ENCODE data around the gene RFNG. TPM values are rescaled to one million over a fixed set of nuclear protein-coding genes. Genes with fewer than 3 reads are reported as not detected.

The RFNG gene
- total RNA-seq, 1 donor from 2014 or later: 26.8 TPM

DNA sequence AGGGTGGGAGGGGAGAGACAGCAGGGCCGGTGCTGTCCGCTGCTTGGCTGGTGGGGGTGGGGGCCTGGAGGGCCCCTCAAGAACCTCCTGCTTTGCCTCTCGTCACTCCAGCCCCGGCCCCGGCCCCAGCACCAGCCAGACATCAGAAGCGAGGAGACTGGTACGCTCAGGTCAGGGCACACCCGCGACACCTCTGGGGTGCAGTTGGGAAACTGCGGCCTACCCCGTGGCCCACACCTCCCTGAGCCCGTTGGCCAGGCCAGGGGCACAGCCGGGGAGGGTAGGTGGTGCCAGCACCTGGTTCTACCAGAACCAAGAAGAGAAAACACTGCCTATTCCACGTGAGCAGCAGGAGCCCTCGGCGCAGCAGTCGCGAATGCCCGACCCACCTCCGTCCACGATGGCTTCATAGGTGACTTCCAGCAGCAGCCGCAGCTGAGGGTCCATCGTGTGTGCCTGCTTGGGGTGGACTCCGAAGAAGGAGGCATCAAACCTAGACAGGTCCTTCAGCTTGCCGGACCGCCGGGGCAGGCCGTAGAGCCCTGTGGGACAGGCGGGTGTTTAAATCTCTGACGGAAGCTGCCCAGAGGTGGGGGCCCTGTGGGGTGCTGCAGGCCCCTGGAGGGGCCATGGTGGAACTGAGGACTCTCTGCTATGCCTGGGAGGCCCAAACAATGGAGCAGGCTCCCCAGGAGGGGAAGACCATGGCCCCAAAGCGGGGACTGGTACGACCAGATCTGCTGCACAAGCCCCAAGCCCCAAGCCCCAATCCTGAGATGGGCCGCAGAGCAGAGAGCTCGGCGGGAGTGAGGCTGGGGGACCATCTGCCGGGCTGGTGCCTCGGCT lies 43.5 kb upstream of the RFNG start:
- Mint-ChIP-seq H3K27me3 (ENCODE audit: insufficient read depth) (no peaks in the 10 kb centered on the region), H3K4me1 (ENCODE audit: low read depth) (no peaks in the 10 kb centered on the region), H3K4me3 (peak overlapping the region; percentile 81), H3K9me3 (no peaks in the 10 kb centered on the region), H3K36me3 (ENCODE audit: low read depth) (peaks cover 11% of the 10 kb centered on the region), H3K27ac (no peak overlapping the region)
- DNase-seq (ENCODE audit: low spot score): no peak
- intact Hi-C loops (cut with micrococcal nuclease): loop anchor here (5.0 kb wide), 1 partner anchor 43 kb away; the partner anchor contains the start of genes GPS1 and RFNG

DNA sequence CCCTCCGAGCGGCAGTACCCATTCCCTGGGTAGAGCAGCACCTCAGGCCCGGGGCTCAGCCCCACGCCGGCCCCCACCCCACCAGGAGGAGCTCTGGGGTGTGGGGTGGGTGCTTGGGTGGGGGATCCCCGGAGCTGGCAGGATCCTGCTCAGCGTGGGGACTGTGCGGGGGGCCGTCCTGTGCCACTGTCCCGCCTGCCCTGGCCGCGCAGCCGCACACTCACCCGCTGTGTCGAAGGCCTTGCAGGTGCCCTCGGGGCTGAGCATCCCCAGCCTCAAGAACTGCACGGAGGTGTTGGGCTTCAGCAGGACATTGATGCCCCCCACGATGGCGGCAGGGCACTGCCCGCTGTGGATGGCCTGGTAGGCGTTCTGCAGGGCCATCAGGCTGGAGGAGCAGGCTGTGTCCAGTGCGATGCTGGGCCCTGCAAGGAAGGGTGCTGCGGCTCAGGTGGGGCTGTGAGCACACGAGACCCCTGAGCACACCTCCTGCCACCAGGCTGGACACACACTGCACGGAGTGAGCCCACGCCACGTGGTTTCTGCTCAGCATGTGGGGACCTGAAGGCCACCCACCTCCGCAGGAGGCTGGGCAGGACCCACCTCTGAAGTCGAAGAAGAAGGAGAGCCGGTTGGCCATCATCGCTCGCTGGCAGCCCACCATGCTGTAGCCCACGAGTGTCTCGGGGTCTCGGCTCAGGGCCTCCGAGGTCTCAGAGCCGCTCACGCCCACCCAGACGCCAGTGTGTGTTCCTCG lies 41.6 kb upstream of the RFNG start:
- Mint-ChIP-seq H3K4me1 (ENCODE audit: low read depth) (no peaks in the 10 kb centered on the region), H3K27ac (no peak overlapping the region), H3K4me3 (no peak overlapping the region), H3K27me3 (ENCODE audit: insufficient read depth) (no peaks in the 10 kb centered on the region), H3K36me3 (ENCODE audit: low read depth) (peaks cover 15% of the 10 kb centered on the region), H3K9me3 (no peaks in the 10 kb centered on the region)
- no peak for DNase-seq (ENCODE audit: low spot score)
- intact Hi-C loops (cut with micrococcal nuclease): no loop called here

DNA sequence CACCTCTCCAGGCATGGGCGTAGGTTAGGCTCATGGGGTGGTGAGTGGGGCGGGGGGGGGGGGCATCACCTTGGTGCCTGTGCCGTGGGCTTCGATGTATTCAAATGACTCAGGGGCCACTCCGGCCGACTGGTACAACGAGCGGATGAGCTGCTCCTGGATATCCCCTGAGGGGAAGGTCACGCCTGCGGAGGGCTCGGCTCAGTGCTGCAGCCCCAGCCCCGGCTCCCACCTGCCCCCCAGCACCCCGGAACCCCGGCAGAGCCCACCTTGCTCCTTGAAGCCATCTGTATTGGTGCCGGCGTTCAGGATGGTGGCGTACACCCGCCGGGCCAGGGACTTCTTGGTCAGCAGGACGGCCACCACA lies 41.0 kb upstream of the RFNG start:
- Mint-ChIP-seq H3K36me3 (ENCODE audit: low read depth) (peaks cover 17% of the 10 kb centered on the region), H3K4me3 (no peak overlapping the region), H3K9me3 (no peaks in the 10 kb centered on the region), H3K27ac (no peak overlapping the region), H3K4me1 (ENCODE audit: low read depth) (no peaks in the 10 kb centered on the region), H3K27me3 (ENCODE audit: insufficient read depth) (no peaks in the 10 kb centered on the region)
- intact Hi-C loops (cut with micrococcal nuclease): no loop called here
- no peak for DNase-seq (ENCODE audit: low spot score)

DNA sequence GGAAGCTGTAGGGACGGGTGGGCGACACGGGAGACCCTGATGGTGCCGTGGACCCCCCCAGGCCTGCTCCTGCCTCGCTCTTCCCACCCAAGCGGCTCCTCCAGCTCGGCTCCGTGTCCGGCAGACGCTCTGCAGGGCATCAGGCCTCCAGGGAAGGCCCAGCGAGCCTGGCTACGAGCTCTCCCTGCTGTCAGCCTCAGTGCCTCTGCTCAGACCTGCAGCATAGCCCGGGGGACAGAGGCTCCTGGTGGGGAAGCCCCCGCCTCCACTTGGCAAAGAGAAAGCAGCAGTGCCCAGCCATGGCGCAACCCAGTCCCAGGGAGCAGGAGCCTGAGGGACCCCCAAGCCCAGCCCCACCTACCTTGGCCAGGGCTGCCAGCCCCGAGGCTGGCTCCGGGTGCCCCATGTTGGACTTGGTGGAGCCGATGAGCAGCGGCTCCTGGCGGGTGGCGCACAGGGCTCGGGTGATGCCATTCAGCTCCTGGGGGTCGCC lies 40.5 kb upstream of the RFNG start:
- intact Hi-C loops (cut with micrococcal nuclease): no loop called here
- peaks cover 17% of the 10 kb centered on the region for H3K36me3 Mint-ChIP-seq (ENCODE audit: low read depth)
- no peaks in the 10 kb centered on the region for H3K4me1 Mint-ChIP-seq (ENCODE audit: low read depth)
- H3K27me3 Mint-ChIP-seq (ENCODE audit: insufficient read depth): no peaks in the 10 kb centered on the region
- H3K9me3 Mint-ChIP-seq: no peaks in the 10 kb centered on the region
- H3K4me3 Mint-ChIP-seq: no peak overlapping the region
- DNase-seq (ENCODE audit: low spot score): no peak
- H3K27ac Mint-ChIP-seq: no peak overlapping the region

DNA sequence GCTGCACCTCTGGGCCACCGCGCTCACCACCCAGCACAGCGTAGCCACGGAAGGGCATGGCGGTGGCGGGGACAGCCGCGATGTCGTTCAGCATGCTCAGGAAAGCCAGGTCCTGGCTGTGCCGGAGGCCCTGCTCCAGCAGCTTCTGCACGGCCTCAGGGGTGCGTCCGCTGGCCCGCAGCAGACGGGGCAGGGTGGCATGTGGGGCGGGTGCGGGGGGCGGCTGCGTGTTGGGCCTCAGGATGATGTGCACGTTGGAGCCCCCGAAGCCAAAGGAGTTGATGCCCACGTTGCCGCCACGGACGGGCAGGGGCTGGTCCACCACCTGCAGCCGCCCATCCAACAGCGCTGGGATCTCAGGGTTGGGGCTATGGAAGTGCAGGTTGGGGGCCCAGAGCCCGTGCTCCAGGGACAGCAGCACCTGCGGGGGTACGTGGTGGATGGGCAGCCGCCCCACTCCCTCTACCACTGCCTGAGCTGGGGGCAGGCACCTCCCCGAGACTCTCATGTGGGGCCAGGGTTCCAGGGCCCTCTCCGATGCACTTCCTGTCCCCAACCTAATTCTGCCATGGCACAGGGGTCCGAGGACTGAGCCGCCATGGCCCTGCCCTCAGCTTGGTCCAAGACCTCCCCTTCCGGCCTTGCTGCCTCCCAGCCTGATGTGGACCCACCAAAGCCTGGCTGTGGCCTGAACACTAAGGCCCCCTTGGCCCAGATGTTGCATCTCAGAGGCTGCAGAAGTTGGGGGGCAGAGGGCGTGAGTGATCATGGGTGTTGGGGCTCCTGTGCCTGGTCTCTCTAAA lies 39.9 kb upstream of the RFNG start:
- intact Hi-C loops (cut with micrococcal nuclease): no loop called here
- no peak for DNase-seq (ENCODE audit: low spot score)
- Mint-ChIP-seq H3K27ac (no peak overlapping the region), H3K27me3 (ENCODE audit: insufficient read depth) (no peaks in the 10 kb centered on the region), H3K4me1 (ENCODE audit: low read depth) (no peaks in the 10 kb centered on the region), H3K36me3 (ENCODE audit: low read depth) (peaks cover 17% of the 10 kb centered on the region), H3K4me3 (no peak overlapping the region), H3K9me3 (no peaks in the 10 kb centered on the region)

DNA sequence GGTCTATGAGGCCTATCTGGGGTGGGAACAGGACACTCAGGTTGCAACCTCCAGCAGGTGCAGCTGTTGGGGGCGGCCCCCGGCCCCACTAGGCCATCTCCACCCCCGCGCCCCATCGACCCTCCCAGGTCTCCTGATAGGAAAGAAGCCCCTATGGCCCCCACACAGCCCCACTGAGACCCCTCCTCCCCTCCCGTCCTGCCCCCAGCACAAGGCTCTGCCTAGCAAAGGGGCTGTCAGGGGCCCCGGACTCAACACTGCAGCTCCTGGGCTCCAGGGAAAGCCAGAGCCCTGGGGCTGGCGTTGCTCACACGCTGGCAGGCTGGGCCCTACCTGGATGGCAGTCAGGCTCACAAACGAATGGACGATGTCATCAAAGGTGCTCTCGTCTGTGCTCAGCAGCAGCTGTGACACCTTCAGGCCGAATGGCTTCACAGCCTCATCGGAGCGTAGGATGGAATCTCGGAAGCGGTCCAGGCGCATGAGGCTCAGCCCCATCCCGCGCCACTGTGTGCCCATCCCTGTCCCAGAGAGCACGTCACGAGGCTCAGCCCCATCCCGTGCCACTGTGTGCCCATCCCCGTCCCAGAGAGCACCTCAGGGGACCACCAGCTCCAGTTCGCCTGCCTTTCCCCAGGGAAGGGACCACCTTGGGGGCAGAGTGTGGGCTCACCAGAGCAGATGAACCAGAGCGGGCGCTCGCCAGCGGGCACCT lies 39.1 kb upstream of the RFNG start:
- Mint-ChIP-seq H3K4me3 (no peak overlapping the region), H3K4me1 (ENCODE audit: low read depth) (no peaks in the 10 kb centered on the region)
- intact Hi-C loops (cut with micrococcal nuclease): no loop called here

DNA sequence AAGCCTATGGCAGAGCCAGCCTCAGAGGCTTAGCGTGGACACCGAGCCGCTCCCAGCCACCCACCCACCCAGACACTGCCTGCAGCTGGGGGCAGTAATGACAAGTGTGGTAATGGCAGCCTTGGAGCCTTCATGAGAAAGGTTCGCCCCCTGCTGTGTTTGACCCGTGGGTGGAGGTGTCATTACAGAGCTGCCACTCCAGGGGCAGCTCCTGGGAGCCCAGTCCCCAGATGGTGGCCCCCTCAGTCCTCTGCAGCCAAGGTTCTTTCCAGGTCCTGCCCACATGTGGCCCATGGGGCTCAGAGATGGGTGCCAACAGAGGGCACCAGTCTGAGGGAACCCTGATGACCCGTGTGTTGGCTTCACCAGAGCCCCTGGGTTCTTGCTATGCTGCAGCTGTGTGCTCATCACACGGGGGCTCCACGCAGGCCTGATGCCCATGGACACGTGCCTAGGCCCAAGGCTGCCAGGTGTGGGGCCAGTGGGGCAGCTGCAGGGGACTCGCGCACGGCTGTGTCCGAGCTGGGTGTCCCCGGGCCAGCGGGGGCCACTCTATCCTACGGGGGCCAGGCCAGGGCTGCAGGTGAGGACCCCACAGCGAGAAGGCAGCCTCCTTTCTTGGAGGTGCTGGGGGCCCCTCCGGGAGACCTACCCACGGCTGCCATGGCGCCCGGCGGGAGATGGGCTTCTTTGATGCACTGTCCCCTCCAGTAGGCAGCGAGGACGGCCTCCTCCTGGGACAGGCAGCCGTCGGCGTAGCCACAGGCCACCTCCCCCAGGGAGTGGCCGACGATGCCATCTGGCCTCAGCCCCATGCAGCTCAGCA lies 38.3 kb upstream of the RFNG start:
- H3K4me1 Mint-ChIP-seq (ENCODE audit: low read depth): no peaks in the 10 kb centered on the region
- H3K27ac Mint-ChIP-seq: no peak overlapping the region
- intact Hi-C loops (cut with micrococcal nuclease): no loop called here
- H3K27me3 Mint-ChIP-seq (ENCODE audit: insufficient read depth): no peaks in the 10 kb centered on the region
- H3K4me3 Mint-ChIP-seq: no peak overlapping the region
- DNase-seq (ENCODE audit: low spot score): no peak
- H3K36me3 Mint-ChIP-seq (ENCODE audit: low read depth): peaks cover 13% of the 10 kb centered on the region
- no peaks in the 10 kb centered on the region for H3K9me3 Mint-ChIP-seq

More for the DNA sequence above, 39.1 kb upstream of the RFNG start:
- H3K9me3 Mint-ChIP-seq: no peaks in the 10 kb centered on the region
- H3K27ac Mint-ChIP-seq: no peak overlapping the region
- no peaks in the 10 kb centered on the region for H3K27me3 Mint-ChIP-seq (ENCODE audit: insufficient read depth)
- peaks cover 13% of the 10 kb centered on the region for H3K36me3 Mint-ChIP-seq (ENCODE audit: low read depth)
- no peak for DNase-seq (ENCODE audit: low spot score)

DNA sequence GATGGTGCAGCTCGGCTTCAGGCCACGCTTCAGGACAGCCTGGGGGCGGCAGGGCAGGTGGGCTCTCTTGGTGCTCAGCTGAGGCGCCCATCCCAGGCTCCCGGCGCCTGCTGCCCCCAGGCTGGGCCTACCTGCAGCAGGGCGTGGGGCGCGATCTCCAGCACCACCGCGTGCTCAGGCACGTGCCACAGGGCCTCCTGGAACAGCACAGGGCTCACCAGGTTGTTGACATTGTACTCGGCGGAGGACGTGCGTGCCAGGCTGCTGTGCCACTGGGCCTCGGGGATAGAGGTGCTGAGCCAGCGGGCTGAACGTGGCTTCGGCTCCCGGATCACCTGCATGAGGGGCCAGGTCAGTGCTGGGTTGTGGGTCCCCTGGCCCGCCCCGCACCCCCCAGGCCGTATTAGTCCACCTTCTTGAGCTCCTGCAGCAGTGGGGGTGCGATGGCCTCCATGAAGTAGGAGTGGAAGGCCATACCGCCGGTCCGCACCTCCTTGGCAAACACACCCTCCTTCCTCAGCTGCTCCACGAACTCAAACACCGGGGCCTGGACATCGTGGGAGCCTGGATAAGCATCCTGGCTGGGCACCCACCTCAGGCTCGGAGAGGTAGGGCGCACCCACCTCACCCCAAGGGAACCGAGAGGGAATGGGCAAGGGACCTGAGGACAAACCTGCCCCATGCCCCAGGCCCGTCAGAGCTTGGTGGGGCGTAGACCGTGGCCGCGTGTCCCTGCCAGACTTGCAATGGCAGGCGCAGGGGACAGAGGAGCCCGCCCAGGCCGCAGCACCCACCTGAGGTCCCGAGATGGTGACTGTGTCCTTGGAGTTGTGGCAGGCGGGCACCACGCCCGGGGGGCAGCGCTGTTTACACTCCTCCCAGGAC lies 37.5 kb upstream of the RFNG start:
- Mint-ChIP-seq H3K27me3 (ENCODE audit: insufficient read depth) (no peaks in the 10 kb centered on the region), H3K9me3 (no peaks in the 10 kb centered on the region), H3K27ac (no peak overlapping the region), H3K4me1 (ENCODE audit: low read depth) (no peaks in the 10 kb centered on the region), H3K4me3 (no peak overlapping the region), H3K36me3 (ENCODE audit: low read depth) (peaks cover 13% of the 10 kb centered on the region)
- no peak for DNase-seq (ENCODE audit: low spot score)
- intact Hi-C loops (cut with micrococcal nuclease): no loop called here

DNA sequence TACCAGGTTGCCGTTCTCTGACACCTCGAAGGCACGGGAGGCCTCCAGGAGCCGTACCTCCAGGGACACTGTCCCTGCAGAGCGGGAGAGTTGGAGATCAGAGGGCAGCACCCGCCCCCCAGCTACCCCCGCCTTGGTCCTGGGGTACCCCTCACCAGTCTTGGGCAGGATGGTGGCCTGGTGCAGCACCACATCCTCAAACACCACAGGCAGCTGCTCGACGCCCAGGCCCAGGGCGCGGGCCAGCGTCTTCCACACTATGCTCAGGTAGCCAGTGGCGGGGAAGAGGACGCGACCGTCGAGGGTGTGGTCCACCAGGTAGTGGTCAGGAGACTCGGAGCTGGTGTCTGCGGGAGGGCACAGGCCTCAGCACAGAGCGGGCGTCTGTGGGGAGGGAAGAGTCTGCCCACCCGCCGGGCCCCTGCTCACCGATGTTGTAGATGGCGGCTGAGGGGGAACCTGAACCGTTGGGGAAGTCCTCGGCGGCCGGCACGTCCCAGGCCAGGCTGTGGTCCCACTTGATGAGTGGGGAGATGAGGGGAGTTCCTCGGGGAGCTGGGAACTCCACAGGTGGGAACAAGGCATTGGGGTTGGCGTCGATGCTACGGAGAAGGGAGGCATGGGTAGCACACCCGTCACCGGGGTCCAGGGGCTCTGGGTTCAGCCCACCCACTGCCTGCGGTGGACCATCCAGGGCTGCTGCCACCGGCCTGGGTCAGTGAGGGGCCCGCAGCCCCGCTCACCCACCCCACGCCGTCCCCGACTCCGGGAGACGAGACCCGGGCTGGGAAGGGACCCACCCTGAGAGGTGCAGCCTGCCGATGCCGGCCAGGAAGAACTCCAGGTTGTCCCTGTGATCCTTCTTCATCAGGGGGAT lies 36.6 kb upstream of the RFNG start:
- intact Hi-C loops (cut with micrococcal nuclease): no loop called here
- Mint-ChIP-seq H3K4me1 (ENCODE audit: low read depth) (no peaks in the 10 kb centered on the region), H3K9me3 (no peaks in the 10 kb centered on the region), H3K27ac (no peak overlapping the region), H3K27me3 (ENCODE audit: insufficient read depth) (no peaks in the 10 kb centered on the region), H3K4me3 (no peak overlapping the region), H3K36me3 (ENCODE audit: low read depth) (peaks cover 11% of the 10 kb centered on the region)
- no peak for DNase-seq (ENCODE audit: low spot score)

DNA sequence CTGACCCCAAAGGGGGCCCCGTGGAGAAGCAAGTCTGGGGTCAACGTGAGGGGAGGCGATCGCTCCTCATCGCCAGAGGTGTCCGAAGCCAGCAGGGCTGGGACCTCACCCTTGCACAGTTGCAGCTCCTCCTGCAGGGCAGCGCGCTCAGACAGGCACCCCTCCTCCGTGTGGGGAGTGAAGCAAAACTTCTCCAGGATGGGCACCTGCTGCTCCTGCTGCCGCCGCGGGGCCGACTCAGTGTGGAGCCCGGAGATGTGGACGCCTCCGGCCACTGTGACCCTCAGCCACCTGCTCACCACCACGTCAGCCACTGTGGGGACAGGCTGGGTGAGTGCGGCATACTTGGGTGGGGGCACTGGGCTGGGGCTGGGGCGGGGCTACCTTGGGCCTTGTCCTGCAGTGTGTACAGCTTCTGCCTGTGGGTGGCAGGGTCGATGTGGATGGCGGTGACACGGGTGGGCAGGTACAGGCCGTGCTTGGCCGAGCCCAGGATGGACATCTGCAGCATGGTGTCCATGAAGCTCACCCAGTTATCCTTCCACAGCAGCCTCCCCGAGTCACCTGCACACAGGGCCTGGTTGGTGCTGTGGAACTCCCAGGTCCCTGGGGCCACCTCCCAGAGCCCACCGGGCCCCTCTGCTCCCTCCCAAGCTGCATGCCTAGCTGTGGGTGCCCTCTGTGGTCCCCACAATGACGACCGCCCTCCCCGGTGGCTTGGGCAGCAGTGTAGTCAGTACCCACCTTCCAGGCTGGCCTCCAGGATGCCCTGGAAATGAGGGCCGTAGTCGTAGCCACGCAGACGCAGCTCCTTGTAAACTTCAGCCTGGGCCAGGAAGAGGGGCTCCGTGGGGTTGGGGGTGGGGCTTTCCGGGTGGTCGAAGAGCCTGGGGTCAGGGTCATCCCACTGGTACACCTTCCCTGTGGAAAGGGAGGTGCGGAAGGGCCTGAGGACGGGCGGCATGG lies 35.6 kb upstream of the RFNG start:
- no peak for DNase-seq (ENCODE audit: low spot score)
- no peak overlapping the region for H3K4me3 Mint-ChIP-seq
- H3K27ac Mint-ChIP-seq: no peak overlapping the region
- intact Hi-C loops (cut with micrococcal nuclease): no loop called here
- peaks cover 13% of the 10 kb centered on the region for H3K36me3 Mint-ChIP-seq (ENCODE audit: low read depth)
- no peaks in the 10 kb centered on the region for H3K4me1 Mint-ChIP-seq (ENCODE audit: low read depth)
- no peaks in the 10 kb centered on the region for H3K9me3 Mint-ChIP-seq
- no peaks in the 10 kb centered on the region for H3K27me3 Mint-ChIP-seq (ENCODE audit: insufficient read depth)

Data from activated T-helper 1 cell treated with anti-CD3 and anti-CD28 coated beads, Interleukin-12 subunit alpha, Interleukin-12 subunit beta, Interleukin-2, Interleukin-4 antibody, amounts not matched to agents 30 ng/mL and 10 ng/mL and 1 ng/mL, durations not matched to agents 14 hours and 24 hours and 36 hours (primary cell).